A549 (cell line): ENCODE results near the gene FNDC1. TPM values are rescaled to one million over a fixed set of nuclear protein-coding genes. Genes with fewer than 3 reads are reported as not detected.

ENCODE experiments used
- ATAC-seq, 2 experiments: fragments of 200-7000 bp in 1 of 2; fragments of >200 bp in 1 of 2; cut with Nextera tagmentation in 1 of 2; cut with Tn5 transposase in 1 of 2; 3 replicates each; pipeline versions ENCODE4 v1.8.0 to v1.9.1; 2018 to 2020; ENCODE audit warnings: mild to moderate bottlenecking in 1 of 2, moderate library complexity in 1 of 2
- CTCF ChIA-PET: fragments of 300-600 bp; sonication (Branson Sonifier 250); formaldehyde crosslinking; extraction: SDS; loops from one replicate; lab custom pipeline; 2021; ENCODE audit warnings: antibody characterized with exemption, inconsistent platforms; lab: Yijun Ruan, JAX
- POLR2A ChIA-PET: fragments of 350-600 bp; formaldehyde crosslinking; extraction: SDS; loops from one replicate; lab custom pipeline; 2021; ENCODE audit warnings: antibody characterized with exemption, inconsistent platforms; lab: Yijun Ruan, JAX
- DNase-seq, 2 experiments: peaks; one replicate each; pipeline versions ENCODE4 v3.0.0 to v3.0.0-alpha.2; 2011 to 2016; ENCODE audit warnings: low read depth in 1 of 2, low spot score in 1 of 2
- FAIRE-seq: peaks from 2 replicates; lab custom pipeline; 2011; peaks lifted over from hg19 to GRCh38; lab: Jason Lieb, UNC
- H3K27ac ChIP-seq, 2 experiments: fragments of >200 bp; sonication (Bioruptor Twin); formaldehyde crosslinking; 3 replicates each; pipeline ENCODE4 v1.5.1; 2016 to 2017
- H3K4me1 ChIP-seq: fragments of >200 bp; sonication (Bioruptor Twin); formaldehyde crosslinking; 3 replicates; pipeline ENCODE4 v1.6.1; 2016
- H3K4me2 ChIP-seq: fragments of >200 bp; sonication (Bioruptor Twin); formaldehyde crosslinking; 3 replicates; pipeline ENCODE4 v1.6.1; 2016
- H3K4me3 ChIP-seq: fragments of >200 bp; sonication (Bioruptor Twin); formaldehyde crosslinking; 3 replicates; pipeline ENCODE4 v1.5.1; 2016
- H3K9me3 ChIP-seq: fragments of >200 bp; sonication (Bioruptor Twin); formaldehyde crosslinking; 3 replicates; pipeline ENCODE4 v1.6.1; 2016
- BHLHE40 ChIP-seq: IDR thresholded peaks from 2 replicates; pipeline ENCODE4 v1.6.1; 2012; ENCODE audit warnings: low read depth, low read length, inconsistent platforms
- CBX2 ChIP-seq: fragments of 200-600 bp; sonication (generic); IDR thresholded peaks from 2 replicates; pipeline ENCODE4 v1.6.1; 2016; ENCODE audit warnings: low read depth, mild to moderate bottlenecking, borderline replicate concordance
- CBX8 ChIP-seq: fragments of 200-600 bp; sonication (generic); IDR thresholded peaks from 2 replicates; pipeline ENCODE4 v1.6.1; 2016
- CEBPB ChIP-seq, 2 experiments: fragments of >200 bp in 1 of 2; sonication (Bioruptor Twin) in 1 of 2; formaldehyde crosslinking in 1 of 2; IDR thresholded peaks; 2 replicates each; pipeline ENCODE4 v1.6.1; 2012 to 2016
- CHD2 ChIP-seq: fragments of 150-350 bp; IDR thresholded peaks from 2 replicates; pipeline ENCODE4 v1.6.1; 2014; ENCODE audit warnings: low read length; ENCODE audit not compliant: partially characterized antibody
- CHD4 ChIP-seq: fragments of 200-600 bp; sonication (generic); IDR thresholded peaks from 2 replicates; pipeline ENCODE4 v1.6.1; 2016; ENCODE audit warnings: antibody characterized with exemption, mild to moderate bottlenecking, borderline replicate concordance
- CTCF ChIP-seq: fragments of >200 bp; sonication (Bioruptor Twin); formaldehyde crosslinking; IDR thresholded peaks from 3 replicates; pipeline ENCODE4 v1.5.1; 2016
- E2F6 ChIP-seq: IDR thresholded peaks from 2 replicates; pipeline ENCODE4 v1.6.1; 2012; ENCODE audit warnings: low read depth, borderline replicate concordance
- HDAC2 ChIP-seq: fragments of 200-600 bp; sonication (generic); IDR thresholded peaks from 2 replicates; pipeline ENCODE4 v1.6.1; 2016
- HES2 ChIP-seq: fragments of >200 bp; sonication (Bioruptor Twin); formaldehyde crosslinking; IDR thresholded peaks from 2 replicates; pipeline ENCODE4 v1.6.1; 2016
- HEYL ChIP-seq: fragments of 250-450 bp; sonication (Bioruptor Pico); IDR thresholded peaks from 2 replicates; pipeline ENCODE4 v1.8.0; 2021; ENCODE audit warnings: mild to moderate bottlenecking, moderate library complexity
- MYC ChIP-seq: IDR thresholded peaks from 2 replicates; pipeline ENCODE4 v1.6.1; 2012; ENCODE audit warnings: mild to moderate bottlenecking, inconsistent platforms, low read length, improper control_type of control experiment, borderline replicate concordance
- POLR2A ChIP-seq: IDR thresholded peaks from 2 replicates; pipeline ENCODE4 v1.6.1; 2012; ENCODE audit warnings: mild to moderate bottlenecking, low read length
- RAD21 ChIP-seq, 2 experiments: fragments of >200 bp in 1 of 2; sonication (Bioruptor Twin) in 1 of 2; formaldehyde crosslinking in 1 of 2; IDR thresholded peaks in 1 of 2; conservative IDR thresholded peaks in 1 of 2; 2 replicates in 1 of 2; 3 replicates in 1 of 2; pipeline ENCODE4 v1.6.1; 2012 to 2018; ENCODE audit warnings: inconsistent platforms in 1 of 2
- RARB ChIP-seq: fragments of 250-450 bp; sonication (Bioruptor Pico); IDR thresholded peaks from 2 replicates; pipeline ENCODE4 v1.8.0; 2021; ENCODE audit warnings: mild to moderate bottlenecking, moderate library complexity
- SMC3 ChIP-seq: fragments of >200 bp; sonication (Bioruptor Twin); formaldehyde crosslinking; IDR thresholded peaks from 3 replicates; pipeline ENCODE4 v1.6.1; 2018; ENCODE audit warnings: inconsistent platforms
- SREBF2 ChIP-seq: fragments of 450-650 bp; IDR thresholded peaks from 2 replicates; pipeline ENCODE4 v1.6.1; 2014; ENCODE audit warnings: mild to moderate bottlenecking, moderate library complexity
- TFCP2L1 ChIP-seq: fragments of 250-450 bp; sonication (Bioruptor Pico); IDR thresholded peaks from 2 replicates; pipeline ENCODE4 v1.5.0; 2021; ENCODE audit warnings: mild to moderate bottlenecking
- ZC3H11A ChIP-seq: fragments of 450-650 bp; IDR thresholded peaks from 2 replicates; pipeline ENCODE4 v1.6.1; 2014; ENCODE audit warnings: antibody characterized with exemption, mild to moderate bottlenecking
- ZFP36 ChIP-seq: fragments of 450-650 bp; IDR thresholded peaks from 2 replicates; pipeline ENCODE4 v1.6.1; 2014; ENCODE audit warnings: borderline replicate concordance; ENCODE audit not compliant: partially characterized antibody
- ZSCAN20 ChIP-seq: fragments of 250-450 bp; sonication (Bioruptor Pico); IDR thresholded peaks from 2 replicates; pipeline ENCODE4 v1.8.0; 2022; ENCODE audit warnings: mild to moderate bottlenecking, moderate library complexity
- WGBS: methylation state at CpG from one replicate; pipeline ENCODE4 v1.1.6; 2017; ENCODE audit errors: missing lambda C conversion rate; 5-methylcytosine and 5-hydroxymethylcytosine counted together
- polyA plus RNA-seq, 4 experiments: library from polyadenylated mRNA; depleted of rRNA in 3 of 4; stranded (reverse); fragments of >200 nt; fragmentation: RNase III in 1 of 4; extraction: RNeasy Plus Mini Kit Qiagen cat#74134 plus additional on column Dnase treatment in 1 of 4; gene quantifications; 2 replicates in 3 of 4; 3 replicates in 1 of 4; pipeline ENCODE4 v1.2.3, GENCODE V29; 2011 to 2017

FNDC1 gene
- polyA plus RNA-seq, 2 of the 4 experiments (the other 2 are of a cell fraction) = 0.01 TPM; not detected in 1

GRCh38 chr6:159252955-159253508 lies 83.8 kb downstream of the FNDC1 start:
- WGBS = 28% methylated on average over 10 of the region's 10 CpGs
- Histone ChIP-seq H3K4me2 (peak overlapping the region; percentile 26; the same call in 1 of the 3 replicates), H3K4me3 (no peak overlapping the region), H3K9me3 (no peaks in the 10 kb centered on the region), H3K27ac (no peak overlapping the region), H3K4me1 (no peaks in the 10 kb centered on the region)
- peak; percentile 23 to 32 for DNase-seq
- peak; percentile 40 for TF ChIP-seq CTCF
- TF ChIP-seq CHD4 = no peak
- no peak for TF ChIP-seq CHD2
- TF ChIP-seq HDAC2 = no peak
- TF ChIP-seq MYC = no peak
- TF ChIP-seq HEYL (CRISPR knock-in tag) = no peak
- peak in 1 of 2 experiments; percentile 10; a peak in 2 of 5 replicates for TF ChIP-seq RAD21 (conservative IDR thresholded peaks at IDR 0.05 in 1 of 2, IDR thresholded peaks at IDR 0.05 in 1 of 2)
- CTCF ChIA-PET = interaction anchor here (0.5 to 2.3 kb wide), 19 partner anchors 9 to 405 kb away, joined by 3 to 13 read pairs (median 3); no protein-coding TSS in a partner anchor
- peak; percentile 66 to 79; a peak in 5 of 6 replicates for ATAC-seq
- POLR2A ChIA-PET = no interaction called here
- FAIRE-seq = no peak

- CTCF ChIA-PET = interaction anchor here (1.0 to 1.3 kb wide), 2 partner anchors 341 to 402 kb away, joined by 3 read pairs; no protein-coding TSS in a partner anchor
- no peak for DNase-seq
- WGBS = 6% methylated on average over 2 of the region's 2 CpGs
- POLR2A ChIA-PET = no interaction called here
- Histone ChIP-seq H3K4me1 (no peaks in the 10 kb centered on the region), H3K4me2 (no peak overlapping the region), H3K9me3 (no peaks in the 10 kb centered on the region), H3K27ac (no peak overlapping the region), H3K4me3 (no peak overlapping the region)
- no peak for TF ChIP-seq SREBF2
- no peak for TF ChIP-seq ZC3H11A
- TF ChIP-seq HDAC2 = no peak
- no peak for TF ChIP-seq RARB (CRISPR knock-in tag)
- no peak for TF ChIP-seq SMC3
- no peak for TF ChIP-seq POLR2A
- no peak for TF ChIP-seq CHD2
- TF ChIP-seq CBX2 = no peak
- TF ChIP-seq CTCF = no peak
- TF ChIP-seq ZFP36 = no peak
- no peak for TF ChIP-seq BHLHE40
- no peak for TF ChIP-seq CBX8
- no peak for TF ChIP-seq E2F6
- TF ChIP-seq CEBPB (IDR thresholded peaks at IDR 0.05) = no peak
- no peak for TF ChIP-seq ZSCAN20 (CRISPR knock-in tag)
- no peak for TF ChIP-seq HES2
- TF ChIP-seq TFCP2L1 (CRISPR knock-in tag) = no peak
- ATAC-seq = no peak
- no peak for FAIRE-seq
Observed at GRCh38 chr6:159254186-159254585, 85.0 kb downstream of the FNDC1 start.
